CD4-positive, alpha-beta T cell treated with Interferon gamma for 1 hour (primary cell): ENCODE measurements around the gene ID4.

Source experiments
- DNase-seq: peaks from one replicate; pipeline ENCODE4 v3.0.0-alpha.2; 2020

Gene ID4, protein sequence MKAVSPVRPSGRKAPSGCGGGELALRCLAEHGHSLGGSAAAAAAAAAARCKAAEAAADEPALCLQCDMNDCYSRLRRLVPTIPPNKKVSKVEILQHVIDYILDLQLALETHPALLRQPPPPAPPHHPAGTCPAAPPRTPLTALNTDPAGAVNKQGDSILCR

DNA sequence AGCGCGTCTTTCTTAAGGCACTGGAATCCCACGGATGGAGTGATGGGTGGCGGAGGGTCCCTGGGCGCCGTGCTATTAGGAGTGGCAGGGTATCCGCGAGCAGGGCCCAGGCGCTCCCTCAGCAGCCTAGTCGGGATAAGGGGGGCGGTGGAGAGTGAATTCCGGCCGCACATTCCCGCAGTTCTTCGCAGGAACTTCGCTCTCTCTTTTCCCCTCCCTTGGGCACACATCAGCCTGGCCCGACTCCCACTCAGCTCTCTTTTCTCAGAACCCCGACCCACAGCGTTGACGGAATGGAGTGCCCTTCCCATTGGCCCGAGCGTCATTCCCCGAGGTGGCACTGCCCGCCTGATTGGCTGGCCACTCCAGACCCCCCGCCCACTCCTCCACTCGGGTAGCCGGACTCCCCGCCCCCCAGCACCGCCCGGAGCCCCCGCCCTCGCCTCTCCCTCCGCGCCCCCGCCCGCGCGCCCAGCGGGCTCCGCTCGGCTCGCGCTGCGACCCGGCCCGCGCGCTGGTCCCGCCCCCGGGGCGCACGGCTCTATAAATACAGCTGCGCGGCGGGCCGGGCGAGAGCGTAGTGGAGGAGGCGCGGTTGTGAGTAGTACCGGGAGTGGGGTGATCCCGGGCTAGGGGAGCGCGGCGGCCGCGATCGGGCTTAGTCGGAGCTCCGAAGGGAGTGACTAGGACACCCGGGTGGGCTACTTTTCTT, at the start of gene ID4:
TSS of gene ID4 (plus strand) at position 572 of the 712 bp plus-strand sequence. CDS start 385 bp downstream, outside the sequence.
- DNase-seq: no peak

DNA sequence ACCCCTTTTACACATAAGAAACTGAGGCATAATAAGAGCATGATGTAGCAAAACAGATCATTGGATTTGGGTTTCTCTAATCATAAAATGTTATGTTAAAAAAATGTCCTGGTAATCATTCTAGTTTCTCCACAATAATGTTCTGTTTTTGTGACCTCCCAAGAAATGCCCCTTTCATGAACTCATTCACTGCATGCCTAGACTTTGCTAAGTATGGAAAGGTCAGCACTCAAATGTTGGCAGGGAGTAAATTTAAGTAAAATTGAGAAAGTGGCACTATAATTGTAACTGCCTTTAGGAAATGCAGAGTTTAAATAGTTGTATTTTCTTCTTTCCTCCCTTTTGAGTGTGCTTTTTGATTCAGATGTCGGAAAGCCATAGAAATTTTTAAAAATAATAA, 48.5 kb upstream of the ID4 start:
- no peak for DNase-seq

DNA sequence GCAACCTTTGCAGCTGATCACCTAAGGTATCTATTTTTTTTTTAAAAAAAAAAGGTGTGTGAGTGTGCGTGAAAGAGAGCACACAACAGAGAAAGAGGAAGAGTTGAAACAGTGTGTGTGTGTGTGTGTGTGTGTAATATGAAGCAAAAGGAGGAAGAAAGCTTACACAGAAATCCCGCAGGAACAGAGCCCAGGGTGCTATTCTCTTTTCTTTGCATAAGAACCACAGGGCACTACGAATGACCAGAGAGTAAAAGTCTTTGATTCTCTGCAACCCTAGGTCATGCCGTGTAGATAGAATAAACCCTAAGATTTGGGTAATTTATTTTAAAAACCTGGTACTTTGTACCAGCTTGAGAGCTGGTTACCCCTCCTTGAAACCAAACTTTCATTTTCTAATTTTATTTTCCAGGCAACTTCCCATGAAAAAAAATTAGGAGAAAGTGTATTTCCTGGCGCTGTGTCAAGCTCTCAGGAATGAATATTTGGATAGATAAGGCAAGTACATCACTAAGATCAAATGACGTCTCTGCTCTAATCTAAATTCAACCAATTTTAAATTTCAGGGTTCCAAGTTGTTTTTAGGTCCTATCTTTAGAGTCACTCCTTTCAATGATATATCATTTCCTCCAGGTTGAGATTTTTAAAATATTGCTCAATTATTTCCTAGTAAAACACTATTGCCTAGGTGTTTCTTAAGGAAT, 47.9 kb upstream of the ID4 start:
- DNase-seq: no peak

DNA sequence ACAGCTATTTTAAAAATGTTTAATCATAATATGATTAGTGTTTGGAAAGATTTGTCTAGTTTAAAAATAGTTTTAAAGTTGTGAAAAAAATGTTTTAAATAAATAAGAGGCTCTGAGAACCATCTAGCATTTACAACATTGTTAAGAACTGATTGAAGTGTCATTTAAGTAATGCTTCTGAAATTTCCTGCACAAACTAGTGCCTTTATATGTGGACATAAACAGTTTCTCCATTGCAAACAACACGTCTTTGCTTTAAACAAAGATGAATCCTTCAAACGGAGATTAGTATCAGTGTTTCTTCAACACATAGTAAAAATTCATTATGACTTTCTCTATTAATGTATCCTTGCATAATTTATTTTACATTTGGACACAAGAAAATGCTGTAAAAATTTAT, 45.9 kb upstream of the ID4 start:
- no peak for DNase-seq

DNA sequence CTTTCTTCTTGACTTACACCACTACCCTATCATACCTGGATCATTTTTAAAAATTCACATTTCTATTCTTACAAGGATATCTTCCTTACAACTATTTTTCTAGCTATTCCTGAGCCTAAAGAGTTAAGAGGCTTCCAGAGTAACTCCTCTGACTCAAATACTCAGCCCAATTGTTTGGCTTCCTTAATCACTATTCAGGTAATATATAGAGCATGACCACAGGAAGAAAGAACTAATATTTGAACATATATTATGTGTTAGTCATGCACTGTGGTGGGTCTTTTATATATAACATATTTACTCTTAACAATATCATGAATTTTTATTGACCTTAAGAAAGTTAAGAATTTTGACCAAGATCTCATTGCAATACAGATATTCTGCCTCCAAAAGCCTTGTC, 42.0 kb upstream of the ID4 start:
- no peak for DNase-seq

DNA sequence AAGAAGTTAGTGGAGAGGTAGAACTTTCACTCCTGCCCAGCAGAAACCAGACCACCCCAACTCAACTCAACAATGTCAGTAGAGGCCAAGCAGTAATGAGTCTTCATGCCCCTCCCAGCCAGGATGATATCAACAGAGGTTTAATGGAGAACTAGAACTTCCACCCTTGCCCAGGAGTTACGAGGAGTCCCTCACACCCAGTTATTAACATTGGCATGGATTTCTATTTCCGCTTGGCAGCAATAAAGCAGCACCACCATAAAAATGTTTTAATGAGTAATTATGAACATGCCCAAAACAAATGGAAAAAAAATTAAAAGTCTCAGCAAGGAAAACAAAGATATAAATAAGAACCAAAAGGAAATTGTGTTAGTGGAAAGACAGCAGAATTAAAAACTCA, 40.7 kb upstream of the ID4 start:
- DNase-seq: no peak

DNA sequence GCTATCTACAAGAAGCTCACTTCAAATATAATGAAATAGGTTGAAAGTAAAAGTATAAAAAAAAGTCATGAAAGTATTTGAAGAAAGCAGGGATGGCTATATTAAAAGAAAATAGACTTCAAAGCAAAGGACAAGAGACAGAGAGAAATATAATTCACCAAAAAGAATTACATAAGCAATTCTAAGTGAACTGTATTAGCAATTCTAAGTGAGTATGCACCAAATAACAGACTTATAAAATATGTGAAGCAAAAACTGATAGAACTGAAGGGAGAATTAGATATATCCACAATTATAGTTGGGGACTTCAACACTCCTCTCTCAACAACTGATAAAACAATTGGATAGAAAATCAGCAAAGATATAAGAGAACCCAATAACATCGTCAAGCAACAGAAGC, 38.8 kb upstream of the ID4 start:
- no peak for DNase-seq

DNA sequence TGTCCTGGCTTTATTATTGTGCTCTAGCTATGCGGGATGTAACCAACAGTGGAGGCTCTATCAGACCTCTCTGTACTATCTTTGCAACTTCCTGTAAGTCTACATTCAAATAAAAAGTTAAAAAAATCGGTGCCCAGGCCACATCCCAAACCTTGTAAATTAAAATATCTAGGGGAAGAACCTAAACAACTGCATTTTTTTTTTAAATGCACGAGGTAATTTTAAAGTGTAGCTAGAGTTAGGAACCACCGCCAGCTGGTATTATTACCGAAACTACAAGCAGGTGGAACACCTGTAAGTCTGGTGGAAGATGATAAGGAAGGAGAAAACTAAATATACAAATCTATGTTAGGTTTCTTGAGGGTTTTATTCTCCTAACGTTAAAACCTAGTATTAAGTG, 34.5 kb upstream of the ID4 start:
- no peak for DNase-seq

DNA sequence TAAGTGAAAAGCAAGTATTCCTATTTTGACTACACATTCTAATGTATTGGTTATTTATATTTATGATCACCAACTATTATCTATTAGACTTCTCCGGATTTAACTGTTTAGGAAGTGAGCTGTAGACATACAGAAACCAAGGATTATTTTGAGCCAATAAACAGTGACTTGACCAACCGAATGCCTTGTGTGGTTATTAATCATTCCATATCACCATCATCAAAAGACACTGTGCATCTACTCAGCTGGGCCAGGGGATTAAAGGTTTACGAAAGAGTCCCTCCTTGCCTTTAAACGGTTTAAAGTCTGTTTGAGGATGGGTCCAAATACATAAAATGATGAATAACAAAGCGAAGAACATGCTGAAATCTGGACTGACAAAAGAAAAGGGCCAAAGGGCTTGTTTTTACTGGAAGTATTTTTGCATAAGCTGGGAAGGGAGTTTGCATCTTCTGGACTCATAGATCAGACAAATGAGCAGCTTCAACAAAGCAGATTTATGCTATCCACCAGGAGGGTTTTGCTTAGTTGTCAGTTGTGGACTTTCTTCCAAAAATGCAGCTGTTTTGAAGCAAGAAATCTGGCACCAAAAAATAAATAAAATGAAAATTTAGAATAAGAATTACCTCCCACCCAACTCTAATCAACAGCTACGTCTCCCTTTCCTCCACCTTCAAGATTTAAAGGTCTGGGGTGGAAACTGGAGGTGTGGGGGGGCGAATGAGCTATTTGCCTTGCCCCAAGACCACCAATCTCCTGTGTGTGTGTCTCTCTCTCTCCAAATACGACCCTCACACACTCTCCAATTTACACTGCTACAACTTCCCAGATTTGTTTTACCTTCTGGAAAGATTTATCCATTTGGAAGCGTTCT, 33.6 kb upstream of the ID4 start:
- no peak for DNase-seq

DNA sequence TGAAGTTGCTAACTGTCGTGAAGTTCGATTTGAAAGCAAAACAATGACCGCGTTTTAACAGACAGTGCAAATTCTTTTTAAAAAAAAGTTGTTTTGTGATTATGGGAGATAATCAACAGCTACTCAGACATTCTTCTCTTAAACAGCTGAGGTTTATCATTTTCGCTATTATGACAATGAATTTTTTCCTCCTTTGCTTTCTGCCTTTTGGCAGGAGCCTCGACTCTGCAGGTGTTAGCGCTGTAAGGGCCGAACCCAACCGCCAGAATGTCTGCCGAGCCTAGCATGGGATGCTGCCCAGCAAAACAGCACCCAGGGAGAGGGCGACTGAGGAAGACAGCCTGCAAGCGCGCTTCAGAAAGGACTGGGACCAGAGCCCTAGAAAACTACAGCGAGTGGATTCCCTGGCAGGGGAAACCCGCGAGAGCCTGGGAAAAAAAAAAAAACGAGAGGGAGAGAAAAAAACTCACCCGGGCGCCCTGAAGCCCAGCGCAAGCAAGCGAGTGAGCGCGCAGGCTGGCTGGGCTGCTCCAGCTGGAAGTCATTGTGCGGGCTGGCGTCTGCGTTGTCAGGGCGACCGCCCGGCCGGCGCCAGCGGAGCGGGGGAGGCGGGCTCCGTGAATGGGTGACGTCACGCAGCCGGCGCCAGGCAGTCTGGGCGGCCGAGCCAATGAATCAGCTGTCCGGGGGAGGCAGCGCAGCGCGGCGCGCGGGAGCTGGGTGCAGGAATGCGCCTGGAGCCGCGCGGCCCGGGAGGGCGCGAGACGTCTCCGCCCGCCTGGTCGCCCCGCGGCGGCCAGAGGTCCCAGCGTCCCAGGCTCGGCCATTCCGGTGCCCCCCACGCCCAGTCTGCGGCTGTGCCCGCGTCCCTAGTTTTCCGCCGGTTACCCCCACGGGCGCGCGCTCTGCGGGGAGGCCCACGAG, 32.7 kb upstream of the ID4 start:
- DNase-seq: peak; percentile 34

DNA sequence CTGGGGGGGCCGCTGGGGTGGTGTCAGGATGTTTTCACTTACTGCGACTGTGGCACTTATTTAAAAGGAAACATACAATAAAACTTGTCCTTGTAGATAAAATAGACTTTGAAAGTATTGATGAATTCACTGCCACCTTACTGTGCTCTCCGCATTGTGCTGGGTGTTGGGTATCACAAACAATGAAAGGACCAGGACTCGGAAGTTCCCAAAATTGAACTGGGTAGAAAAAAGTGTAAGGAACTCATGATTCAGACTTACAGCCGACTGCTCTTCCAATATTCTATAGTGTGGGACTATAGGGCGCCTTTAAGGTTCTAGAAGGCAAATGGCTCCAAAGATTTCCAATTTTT, 32.1 kb upstream of the ID4 start:
- no peak for DNase-seq

DNA sequence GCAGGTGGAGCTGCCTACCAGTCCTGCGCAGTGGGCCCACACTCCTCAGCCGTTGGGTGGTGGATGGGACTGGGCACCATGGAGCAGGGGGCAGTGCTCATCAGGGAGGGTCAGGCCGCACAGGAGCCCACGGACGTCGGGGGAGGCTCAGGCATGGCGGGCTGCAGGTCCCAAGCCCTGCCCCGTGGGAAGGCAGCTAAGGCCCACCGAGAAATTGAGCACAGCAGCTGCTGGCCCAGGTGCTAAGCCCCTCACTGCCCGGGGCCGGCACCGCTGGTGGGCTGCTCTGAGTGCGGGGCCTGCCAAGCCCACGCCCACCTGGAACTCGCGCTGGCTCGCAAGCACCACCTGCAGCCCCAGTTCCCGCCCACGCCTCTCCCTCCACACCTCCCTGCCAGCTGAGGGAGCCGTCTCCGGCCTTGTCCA, 30.2 kb upstream of the ID4 start:
- DNase-seq: no peak

DNA sequence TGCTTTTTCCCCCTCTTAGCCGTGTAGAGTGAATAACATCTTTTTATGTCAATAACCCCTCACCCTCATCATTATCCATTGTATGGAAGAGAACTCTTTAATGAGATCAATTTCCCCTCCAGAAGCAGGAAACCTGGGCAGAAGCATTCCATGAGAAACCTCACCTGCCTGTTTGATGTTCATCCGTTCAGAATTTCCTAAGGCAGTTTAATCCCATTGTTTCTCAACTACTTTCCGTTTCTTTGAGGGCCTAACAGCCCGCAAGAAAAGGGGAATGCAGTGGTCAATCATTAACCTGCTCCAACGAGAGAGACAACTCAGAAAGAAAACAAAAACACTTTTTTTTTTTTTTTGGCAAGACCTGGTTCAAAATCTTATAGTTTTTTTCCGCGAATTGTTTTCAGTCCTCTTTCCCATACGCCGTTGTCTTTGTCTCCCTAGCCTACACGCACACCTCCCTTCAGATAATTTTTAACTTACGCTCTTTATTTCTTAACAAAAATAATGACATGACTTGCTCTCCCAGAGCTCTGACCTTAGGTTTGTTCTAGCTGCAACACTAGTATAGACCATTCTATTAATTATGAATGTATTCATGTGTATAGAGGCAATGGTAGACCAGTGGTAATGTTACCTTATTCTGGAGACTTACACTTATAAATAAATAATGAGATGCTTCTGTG, 25.6 kb upstream of the ID4 start:
- no peak for DNase-seq

DNA sequence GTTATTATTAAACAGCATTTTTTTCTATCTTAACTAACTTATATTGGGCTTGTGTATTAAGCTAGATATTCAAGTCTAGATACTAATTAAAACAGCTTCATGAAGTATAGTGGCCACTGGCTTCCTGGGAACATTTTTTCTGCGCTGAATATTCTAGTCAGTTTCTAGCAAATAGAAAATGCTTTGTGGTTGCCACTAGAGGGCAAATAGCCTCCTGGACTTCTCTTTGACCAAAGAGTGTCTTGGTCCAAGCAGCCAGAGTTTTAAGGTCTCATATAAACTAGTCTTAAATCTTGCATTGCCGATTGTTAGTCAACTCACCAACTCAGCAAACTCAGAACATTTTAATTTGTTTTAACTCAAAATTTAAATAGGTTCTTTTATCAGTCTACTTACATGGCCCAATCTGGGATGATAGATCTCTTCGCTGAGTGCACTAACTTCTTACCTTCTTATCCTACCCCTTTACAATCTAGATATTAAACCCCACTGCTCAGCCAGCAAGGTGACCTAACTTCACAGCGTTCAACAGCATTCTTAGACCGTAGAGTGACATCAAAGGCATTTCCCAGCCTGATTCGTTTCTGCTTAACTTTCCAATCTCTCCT, 24.6 kb upstream of the ID4 start:
- no peak for DNase-seq

DNA sequence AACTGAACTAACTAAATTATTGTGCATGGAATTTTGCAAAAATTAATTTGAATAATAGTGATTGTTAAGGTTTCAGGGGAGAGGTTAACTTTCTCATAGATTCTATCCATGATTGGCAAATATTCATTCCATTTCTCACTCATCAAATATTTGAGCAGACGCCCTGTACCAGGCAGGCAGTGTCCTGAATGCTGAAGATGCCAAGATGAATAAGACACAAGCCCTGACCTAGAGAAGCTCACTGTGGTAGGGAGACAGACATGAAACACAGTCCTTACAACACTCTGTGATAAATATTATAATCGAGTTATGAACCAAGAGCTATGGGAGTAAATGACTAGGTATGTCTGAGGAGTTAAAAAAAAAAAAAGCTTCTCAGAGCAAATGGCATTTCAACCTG, 18.4 kb upstream of the ID4 start:
- DNase-seq: no peak

DNA sequence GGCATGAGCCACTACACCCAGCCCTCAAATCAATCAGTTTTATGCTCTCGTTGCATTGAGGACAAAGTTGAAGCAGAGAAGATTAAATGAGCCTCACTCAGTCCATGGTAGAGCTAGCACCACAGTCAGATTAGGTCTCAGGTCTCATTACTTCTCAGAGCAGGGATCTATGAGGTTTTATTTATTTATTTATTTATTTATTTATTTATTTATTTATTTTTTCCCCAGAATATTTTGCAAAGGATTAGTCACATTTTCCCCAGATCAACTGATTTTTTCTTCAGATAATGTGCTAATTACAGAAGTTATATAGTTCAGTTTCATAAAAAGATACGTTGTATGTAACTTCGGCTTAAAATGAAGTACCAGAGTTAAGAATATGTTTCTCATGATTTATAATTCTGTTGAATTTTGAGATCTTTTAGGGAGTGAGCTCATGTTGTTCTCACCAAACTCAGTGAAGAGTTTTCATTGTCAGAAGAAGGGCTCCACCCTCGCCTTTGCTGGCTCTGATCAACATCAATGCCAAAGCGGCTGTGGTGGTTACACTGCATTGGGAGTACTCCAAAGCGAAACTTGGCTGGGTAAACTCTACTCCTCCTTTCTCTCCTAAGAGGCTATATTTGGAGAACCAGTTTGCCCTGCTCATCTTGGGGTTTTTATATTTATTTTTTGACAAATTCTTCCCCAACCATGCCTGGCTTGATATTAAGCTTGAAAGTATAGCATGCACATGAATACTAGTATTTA, 12.9 kb upstream of the ID4 start:
- no peak for DNase-seq

DNA sequence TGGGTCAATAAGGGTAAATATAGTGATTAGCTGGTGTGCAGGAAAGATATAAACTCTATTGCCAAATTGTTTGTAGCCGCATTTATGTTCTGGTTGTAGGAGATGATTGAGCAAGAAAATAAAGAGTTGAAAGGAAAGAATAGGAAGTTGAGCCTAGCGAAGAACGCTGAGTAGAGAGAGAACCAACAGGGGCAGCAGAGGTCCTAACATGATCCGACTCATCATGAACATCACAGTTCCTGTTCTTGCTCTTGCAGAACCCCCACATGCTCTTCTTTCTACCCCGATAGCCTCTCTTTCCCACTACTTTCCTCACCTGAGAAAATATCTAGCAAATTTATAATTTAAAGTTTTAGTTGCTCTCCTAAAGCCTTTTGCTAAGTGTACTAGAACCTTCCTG, 9.9 kb upstream of the ID4 start:
- no peak for DNase-seq

DNA sequence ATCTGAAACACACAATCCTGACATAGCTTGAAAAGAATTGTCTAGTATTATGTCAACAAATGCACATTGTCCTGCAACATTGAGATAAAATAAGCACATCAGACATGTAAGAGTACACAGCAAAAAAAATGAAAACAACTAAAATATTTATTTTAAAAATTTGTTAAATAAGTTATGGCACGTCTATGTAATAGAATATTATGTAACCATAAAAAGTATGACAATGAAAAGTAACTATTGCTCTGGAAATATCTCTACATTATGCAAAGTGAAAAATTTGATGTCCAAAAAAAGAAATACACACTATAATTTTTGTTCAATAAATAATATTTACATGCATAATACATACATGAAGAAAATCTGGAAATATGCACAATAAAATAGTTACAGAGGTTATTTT, 9.3 kb upstream of the ID4 start:
- no peak for DNase-seq

DNA sequence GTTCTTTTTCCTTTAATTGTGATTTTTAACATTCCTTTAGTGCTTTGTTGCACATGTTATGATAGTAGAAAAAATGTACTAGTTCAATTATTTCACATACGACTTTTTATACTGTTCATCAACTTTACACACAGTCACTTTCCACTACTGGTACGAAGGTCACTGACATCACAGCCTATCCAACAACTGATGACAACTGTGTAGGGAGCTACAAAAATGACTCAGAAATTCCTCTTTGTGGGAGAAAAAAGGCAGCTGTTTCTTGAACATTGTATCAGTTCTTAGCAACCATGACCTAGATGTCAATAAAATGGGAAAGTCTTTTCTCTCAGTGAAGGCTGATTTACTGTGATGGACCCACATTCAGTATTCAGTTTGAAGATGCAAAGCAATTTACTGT, 7.0 kb upstream of the ID4 start:
- DNase-seq: no peak

DNA sequence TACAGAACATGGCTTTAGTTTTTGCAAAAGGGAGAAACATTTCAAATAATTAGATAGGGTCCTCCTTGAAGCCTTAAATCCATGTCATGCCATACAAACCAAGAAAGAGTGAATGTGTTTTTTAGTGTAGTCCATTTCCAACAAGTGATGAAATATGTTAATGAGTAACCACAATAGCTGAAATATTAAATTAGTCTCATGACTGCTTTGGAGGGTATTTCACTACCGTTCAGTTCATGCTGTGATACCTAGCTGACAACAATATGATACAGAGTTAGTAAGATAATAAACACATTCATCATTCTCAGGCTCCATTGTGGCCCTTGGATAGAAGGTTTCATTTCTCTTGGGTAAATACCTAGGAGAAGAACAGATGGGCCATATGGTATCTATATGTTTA, 5.8 kb upstream of the ID4 start:
- DNase-seq: no peak

DNA sequence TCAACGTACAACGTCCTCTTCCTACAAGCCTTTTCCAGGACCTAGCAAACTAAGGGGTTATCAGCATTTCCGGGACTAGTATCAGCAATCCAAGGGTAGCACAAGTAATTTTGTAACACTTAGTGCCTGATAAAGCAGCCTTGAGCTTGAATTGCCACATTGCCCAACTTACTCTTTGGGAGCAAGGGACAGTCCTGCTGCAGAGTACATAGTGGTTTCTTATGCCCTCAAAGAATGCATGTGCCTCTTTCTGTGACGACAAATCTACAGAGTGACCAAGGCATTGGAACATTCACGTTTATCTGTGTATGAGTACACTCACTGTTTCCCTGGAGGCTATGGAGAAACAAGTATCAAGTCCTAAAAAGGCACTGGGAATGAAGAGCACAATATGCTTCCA, 3.2 kb upstream of the ID4 start:
- DNase-seq: no peak
